K562 (cell line): ENCODE results near the gene GHITM. TPM values are rescaled to one million over a fixed set of nuclear protein-coding genes. Genes with fewer than 3 reads are reported as not detected.

Experiments used
- CTBP1 ChIP-seq: fragments of 450-650 bp; IDR thresholded peaks from 2 replicates; pipeline ENCODE4 v1.6.1; 2016; ENCODE audit warnings: borderline replicate concordance
- DMBX1 ChIP-seq: fragments of 250-450 bp; sonication (Bioruptor Pico); IDR thresholded peaks from 2 replicates; pipeline ENCODE4 v1.8.0; 2022; ENCODE audit warnings: inconsistent platforms, mild to moderate bottlenecking, moderate library complexity, borderline replicate concordance
- E2F3 ChIP-seq: fragments of 250-450 bp; sonication (Bioruptor Pico); IDR thresholded peaks from 2 replicates; pipeline ENCODE4 v1.4.0; 2020; ENCODE audit warnings: mild to moderate bottlenecking
- GTF2A2 ChIP-seq: IDR thresholded peaks from 2 replicates; pipeline ENCODE4 v1.6.1; 2016; ENCODE audit warnings: mild to moderate bottlenecking, missing genetic modification characterization, missing compliant biosample characterization
- MYC ChIP-seq, 2 experiments: fragments of 250-450 bp in 1 of 2; sonication (Bioruptor Pico) in 1 of 2; IDR thresholded peaks; 2 replicates each; pipeline versions ENCODE4 v1.5.1 to v1.6.1; 2012 to 2021; ENCODE audit warnings: low read depth in 2 of 2, borderline replicate concordance in 1 of 2, improper control_type of control experiment in 1 of 2, low read length in 1 of 2, mild to moderate bottlenecking in 1 of 2, moderate library complexity in 1 of 2
- NCOA2 ChIP-seq, 2 experiments: fragments of 450-650 bp; IDR thresholded peaks; 2 replicates each; pipeline ENCODE4 v1.6.1; 2018; ENCODE audit warnings: mild to moderate bottlenecking in 2 of 2, moderate library complexity in 1 of 2; ENCODE audit not compliant: partially characterized antibody in 2 of 2
- RNF219 ChIP-seq: fragments of 250-450 bp; sonication (Bioruptor Pico); IDR thresholded peaks from 2 replicates; pipeline ENCODE4 v1.5.0; 2022; ENCODE audit warnings: mild to moderate bottlenecking
- SNAPC5 ChIP-seq: fragments of 250-450 bp; sonication (Bioruptor Pico); IDR thresholded peaks from 2 replicates; pipeline ENCODE4 v1.8.0; 2021; ENCODE audit warnings: moderate library complexity, mild to moderate bottlenecking, inconsistent platforms
- TAF7 ChIP-seq: fragments of 450-650 bp; IDR thresholded peaks from 2 replicates; pipeline ENCODE4 v1.6.1; 2016; ENCODE audit warnings: missing genetic modification characterization, missing compliant biosample characterization
- TCF3 ChIP-seq: sonication (generic); formaldehyde crosslinking; IDR thresholded peaks from 2 replicates; pipeline ENCODE4 v1.4.0; 2020; ENCODE audit warnings: mild to moderate bottlenecking, missing genetic modification reagents
- ZFP91 ChIP-seq: sonication (generic); formaldehyde crosslinking; IDR thresholded peaks from 2 replicates; pipeline ENCODE4 v1.8.0; 2022; ENCODE audit warnings: mild to moderate bottlenecking, missing genetic modification reagents
- ZKSCAN8 ChIP-seq: fragments of 200-800 bp; sonication (Bioruptor generic); IDR thresholded peaks from 2 replicates; pipeline ENCODE4 v1.6.1; 2016; ENCODE audit warnings: missing genetic modification characterization, missing compliant biosample characterization
- ZNF407 ChIP-seq: fragments of 450-650 bp; IDR thresholded peaks from 2 replicates; pipeline ENCODE4 v1.6.1; 2016; ENCODE audit warnings: low read depth
- ZNF766 ChIP-seq: fragments of 200-800 bp; sonication (Bioruptor generic); conservative IDR thresholded peaks from 2 replicates; pipeline ENCODE4 v1.6.1; 2016; ENCODE audit warnings: missing genetic modification characterization, missing compliant biosample characterization
- polyA plus RNA-seq, 8 experiments: library from polyadenylated mRNA; depleted of rRNA in 4 of 8; stranded (reverse) in 5 of 8; unstranded in 3 of 8; fragments of >200 nt; fragmentation: Nextera tagmentation in 2 of 8; fragmentation: Illumina TruSeq in 1 of 8; extraction: Ambion mirVana in 2 of 8; extraction: Trizol in 1 of 8; gene quantifications; 2 replicates each; pipeline versions ENCODE4 v1.2.1 to v1.2.3, GENCODE V29; 2011 to 2014; ENCODE audit warnings: inconsistent platforms in 1 of 8, missing spikeins in 1 of 8
- total RNA-seq, 7 experiments: library from RNA; depleted of rRNA in 6 of 7; stranded (reverse); fragments of >200 nt in 6 of 7; fragmentation: Illumina TruSeq in 2 of 7; extraction: Trizol in 2 of 7; gene quantifications; 2 replicates each; pipeline versions ENCODE4 v1.2.1 to v1.2.3, GENCODE V29; 2011 to 2021; ENCODE audit warnings: low replicate concordance in 1 of 7

GHITM gene
- total and polyA plus RNA-seq, 9 of the 15 experiments (the other 6 are each of a cell fraction or from before 2014, with no cell fraction given), result 322 to 1,258 (median 386) TPM

- TF ChIP-seq CTBP1 (peak; percentile 52; the same call in 1 of the 2 replicates), MYC (IDR thresholded peaks at IDR 0.05; ENCODE audit: low read depth, low read length) (peak; percentile 92), MYC (CRISPR knock-in tag; IDR thresholded peaks at IDR 0.05; ENCODE audit: borderline replicate concordance, low read depth) (peak; percentile 87; the same call in 1 of the 2 replicates), ZKSCAN8 (CRISPR knock-in tag) (no peak), TAF7 (tag) (peak; percentile 86), SNAPC5 (no peak), ZFP91 (CRISPR knock-in tag) (no peak), NCOA2 (IDR thresholded peaks at IDR 0.05; ENCODE audit: partially characterized antibody in 2 of 2) (no peak), E2F3 (peak; percentile 64; the same call in 1 of the 2 replicates), RNF219 (CRISPR knock-in tag) (0 out of 2 replicates have a peak, but pooled peaks have one; percentile 70), ZNF766 (CRISPR knock-in tag) (peak; percentile 95), DMBX1 (CRISPR knock-in tag) (no peak), TCF3 (CRISPR knock-in tag) (peak; percentile 23), GTF2A2 (tag) (no peak), ZNF407 (no peak)
Measured at GRCh38 chr10:84139126-84140035, at the start of gene GHITM (continued).
